ENCODE results near the gene DSC3. TPM values are rescaled to one million over a fixed set of nuclear protein-coding genes. Genes with fewer than 3 reads are reported as not detected.

The DSC3 gene
- total RNA-seq, 1 donor from 2014 or later: 3.3 TPM

Other genes with a start within 250 kb of the DSC3 start
- 29.7 and 31.8 TPM in 2 replicates for gene DSC2, start 59.7 kb upstream of the DSC3 start, total RNA-seq
- gene DSC1, start 120.1 kb upstream of the DSC3 start, total RNA-seq: not detected in 2 replicates